NCI-H510A (cell line): ENCODE results near the gene CUL7.
"Not testable (repeated sequence)": the region's sequence is repeated elsewhere in the genome, so short reads cannot be mapped to it uniquely, and the experiment has no call there.

ENCODE experiments used
- DNase-seq: peaks from one replicate; lab custom pipeline; 2025; lab: John Stamatoyannopoulos, UW

Gene CUL7

DNA sequence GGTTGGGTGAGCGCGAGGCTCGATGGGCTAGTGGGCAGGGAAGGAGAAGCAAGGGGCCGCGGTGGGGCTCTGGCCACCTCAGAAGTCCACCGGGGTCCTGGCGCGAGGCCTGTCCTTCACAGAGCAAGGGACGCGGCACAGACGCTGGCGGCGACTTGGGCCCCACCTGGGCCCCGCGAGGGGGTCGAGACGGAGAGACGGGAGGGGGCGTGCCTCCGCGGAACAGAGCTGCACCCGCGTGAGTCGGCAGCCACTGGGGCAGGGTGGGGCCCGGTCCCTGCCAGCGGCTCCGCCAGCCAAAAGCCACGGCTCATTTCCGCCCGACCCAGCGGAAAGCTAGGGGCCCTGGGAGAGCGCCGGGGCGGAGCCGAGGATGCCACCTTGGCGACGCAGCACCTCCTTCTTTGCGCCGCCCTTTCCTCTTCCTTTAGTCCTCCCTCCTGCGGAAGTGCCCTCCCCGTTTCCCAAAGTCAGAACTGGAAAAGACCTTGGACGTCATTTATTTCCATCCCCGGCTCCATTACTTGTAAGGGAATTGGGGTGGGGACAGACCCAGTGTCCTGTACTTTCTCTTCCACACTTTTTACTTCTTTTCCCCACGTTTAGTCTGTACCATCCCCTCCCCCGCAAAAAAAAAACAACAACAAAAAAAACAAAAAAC is at the start of gene CUL7:
Gene CUL7, minus strand, starts transcription at position 307 of the 661 bp plus-strand sequence. CDS start 1,063 bp downstream, outside the sequence.
- DNase-seq = peak; percentile 98

DNA sequence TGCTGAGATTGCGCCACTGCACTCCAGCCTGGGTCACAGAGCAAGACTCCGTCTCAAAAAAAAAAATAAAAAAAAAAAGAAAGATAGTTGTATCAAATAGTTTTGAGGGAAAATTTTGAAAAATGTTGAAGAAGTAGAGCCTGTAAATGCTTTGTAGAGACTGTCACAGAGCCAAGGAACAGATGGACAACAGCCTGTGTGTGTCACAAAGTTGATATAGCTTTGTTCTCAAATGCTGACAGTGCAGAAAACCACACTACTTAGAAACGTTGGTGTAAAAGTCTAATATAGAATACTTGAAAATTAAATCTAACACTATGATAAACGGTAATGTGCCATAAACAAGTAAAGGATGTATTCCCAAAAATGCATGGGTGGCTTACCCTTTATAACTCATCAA is 47.8 kb upstream of the CUL7 start:
- DNase-seq = no peak

DNA sequence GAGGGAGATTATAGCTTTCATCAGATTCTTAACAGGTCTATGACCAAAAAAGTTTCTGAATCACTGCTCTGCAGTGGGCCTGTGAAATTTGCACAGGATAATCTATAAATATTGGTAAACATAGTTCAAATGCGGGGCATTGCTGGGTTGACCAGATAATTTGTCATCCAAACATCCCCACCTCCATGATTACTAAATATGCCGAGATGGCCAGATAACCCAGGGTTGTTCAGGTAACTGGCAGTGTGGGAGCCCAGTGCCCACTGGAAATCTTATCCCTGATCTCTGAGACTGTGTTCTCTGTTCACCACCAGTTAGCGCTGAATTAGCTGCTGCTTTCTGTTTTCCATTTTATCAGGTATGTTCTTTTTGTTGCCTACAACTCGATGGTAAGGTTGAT is 43.9 kb upstream of the CUL7 start:
- no peak for DNase-seq

DNA sequence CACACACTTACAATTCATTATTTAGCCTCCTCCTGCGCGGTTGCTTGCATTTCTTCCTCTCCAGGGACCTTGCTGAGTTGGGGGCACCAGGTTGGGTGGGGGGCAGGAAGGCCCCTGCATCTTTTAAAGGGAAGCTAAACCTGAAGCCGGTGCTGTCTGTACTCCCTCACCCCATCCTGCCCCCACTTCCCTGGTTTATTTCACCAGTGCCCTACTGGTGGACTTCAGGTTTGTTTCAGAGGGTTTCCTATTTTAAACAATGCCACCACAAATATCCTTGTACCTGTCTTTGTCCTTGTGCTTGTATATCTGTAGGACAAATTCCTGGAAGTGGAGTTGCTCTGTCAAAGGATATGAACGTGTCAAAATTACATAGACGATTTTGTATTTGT is 43.4 kb upstream of the CUL7 start:
- no peak for DNase-seq

DNA sequence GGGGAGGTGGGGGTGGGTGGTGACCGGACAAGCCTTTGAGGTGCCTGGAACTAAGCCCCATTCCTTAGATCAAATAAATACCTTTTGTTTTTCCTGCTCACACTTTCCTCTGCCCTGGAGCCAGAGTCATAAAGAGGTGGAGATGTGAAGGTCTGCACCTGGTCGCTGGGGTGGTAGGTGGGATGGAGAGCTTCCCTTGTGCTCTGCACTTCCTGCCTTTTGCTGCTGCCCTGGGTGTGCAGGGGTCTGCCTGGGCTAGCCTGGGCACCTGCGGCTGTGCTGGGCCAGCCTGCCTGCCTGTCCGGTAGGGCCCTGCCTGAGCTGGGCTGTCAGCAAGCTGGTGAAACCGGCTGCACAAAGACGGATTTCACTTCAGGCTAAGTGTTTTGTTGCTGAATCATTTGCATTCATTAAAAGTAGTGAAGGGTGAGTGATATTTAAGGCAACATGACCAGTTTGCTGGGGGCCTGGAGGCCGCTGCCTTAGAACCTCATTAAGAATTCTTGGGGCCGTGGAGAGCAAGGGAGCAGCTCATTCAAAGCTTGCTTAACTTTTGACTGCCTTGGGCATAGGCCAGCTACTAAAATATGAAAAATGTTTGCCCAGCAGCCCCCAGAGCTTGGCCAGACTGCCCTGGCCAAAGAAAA is 42.9 kb upstream of the CUL7 start:
- DNase-seq = peak; percentile 53

DNA sequence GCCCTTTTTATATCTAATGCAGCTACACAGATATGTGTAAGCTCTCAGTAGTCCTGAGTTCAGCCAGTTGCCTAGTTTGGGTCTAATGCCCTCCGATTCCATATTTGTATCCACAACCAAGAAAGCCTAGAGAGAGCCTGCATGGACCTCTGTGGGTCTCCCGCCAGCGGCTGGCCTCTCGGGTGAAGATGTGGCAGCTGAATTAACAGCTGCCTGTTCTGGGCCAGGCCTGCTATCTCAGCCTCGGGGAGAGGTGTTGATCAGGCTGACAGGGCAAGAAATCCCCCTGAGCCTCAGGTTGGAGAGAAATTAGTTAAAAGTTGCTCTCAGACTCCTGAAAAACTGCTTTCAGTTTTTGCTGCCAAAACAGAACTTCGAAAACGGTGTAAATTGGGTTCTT is 42.3 kb upstream of the CUL7 start:
- DNase-seq = no peak

DNA sequence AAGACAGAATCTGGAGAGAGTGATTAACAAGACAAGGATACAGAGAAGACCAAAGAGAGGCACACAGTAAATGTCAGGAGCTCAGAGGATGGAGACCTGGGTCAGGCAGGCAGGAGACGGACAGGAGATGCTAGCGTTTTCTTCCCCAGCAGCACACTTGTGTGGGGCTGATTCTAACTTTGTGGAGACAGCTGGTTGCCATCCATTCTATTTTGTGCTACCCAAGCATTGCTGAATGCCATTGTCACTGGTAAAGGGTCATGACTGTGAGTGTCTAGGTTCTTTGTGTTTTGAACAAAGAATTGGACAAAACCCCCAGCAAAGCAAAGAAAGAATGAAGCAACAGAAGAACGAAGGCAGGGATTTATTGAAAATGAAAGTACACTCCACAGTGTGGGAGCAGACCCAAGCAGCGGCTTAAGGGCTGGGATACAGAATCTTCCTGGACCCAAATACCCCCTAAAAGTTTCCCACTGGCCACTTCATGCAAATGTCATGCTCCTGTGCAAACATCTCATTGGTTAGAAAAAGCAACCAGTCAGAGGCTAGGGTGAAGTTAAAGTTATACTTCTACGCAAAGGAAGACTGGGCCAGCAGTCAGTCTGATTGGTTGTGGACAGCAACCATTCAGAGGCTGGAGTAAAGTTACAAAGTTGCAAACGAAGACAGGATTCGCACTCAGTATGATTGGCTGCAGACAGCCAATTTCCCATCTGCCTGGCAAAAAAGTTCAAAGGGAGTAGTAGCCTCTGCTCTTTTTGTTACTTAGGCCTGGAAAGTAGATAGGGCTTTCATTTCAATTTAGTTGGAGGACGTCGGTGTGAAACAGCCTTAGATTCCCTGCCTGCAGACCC is 40.0 kb upstream of the CUL7 start:
- DNase-seq = no peak

DNA sequence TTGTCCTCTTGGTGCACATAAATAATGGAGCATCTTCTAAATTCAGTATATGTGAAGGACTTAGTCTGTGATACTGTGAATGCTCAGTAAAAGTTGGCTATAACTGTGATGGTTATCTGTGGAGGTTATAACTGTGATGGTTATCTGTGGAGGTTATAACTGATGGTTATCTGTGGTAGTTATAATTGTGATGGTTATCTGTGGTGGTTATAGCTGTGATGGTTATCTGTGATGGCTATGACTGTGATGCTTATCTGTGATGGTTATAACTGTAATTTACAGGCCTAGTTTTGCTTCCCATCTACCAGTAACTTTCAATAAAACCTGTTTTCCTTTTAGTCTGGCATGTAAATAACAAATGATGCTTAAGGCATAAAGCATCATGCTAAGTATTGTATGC is 39.0 kb upstream of the CUL7 start:
- DNase-seq = no peak

DNA sequence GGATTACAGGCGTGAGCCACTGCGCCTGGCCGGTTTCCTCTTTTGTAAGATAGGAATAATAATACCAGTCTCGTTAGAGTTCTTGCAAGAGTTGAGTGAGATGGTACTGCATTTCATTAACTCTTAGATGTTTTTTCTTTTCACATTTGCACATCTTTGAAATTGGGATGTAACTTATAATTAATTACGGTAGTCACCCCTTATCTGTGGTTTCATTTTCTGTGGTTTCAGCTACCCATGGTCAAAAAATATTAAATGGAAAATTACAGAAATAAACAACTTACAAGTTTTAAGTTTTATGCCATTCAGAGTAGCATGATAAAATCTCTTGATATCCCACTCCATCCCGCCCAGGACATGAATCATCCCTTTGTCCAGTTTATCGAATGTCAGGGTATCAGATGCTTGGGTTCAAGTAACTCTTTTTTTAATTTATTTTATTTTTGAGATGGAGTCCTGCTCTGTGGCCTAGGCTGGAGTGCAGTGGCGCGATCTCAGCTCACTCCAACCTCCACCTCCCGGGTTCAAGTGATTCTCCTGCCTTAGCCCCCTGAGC is 37.9 kb upstream of the CUL7 start:
- DNase-seq = no peak

DNA sequence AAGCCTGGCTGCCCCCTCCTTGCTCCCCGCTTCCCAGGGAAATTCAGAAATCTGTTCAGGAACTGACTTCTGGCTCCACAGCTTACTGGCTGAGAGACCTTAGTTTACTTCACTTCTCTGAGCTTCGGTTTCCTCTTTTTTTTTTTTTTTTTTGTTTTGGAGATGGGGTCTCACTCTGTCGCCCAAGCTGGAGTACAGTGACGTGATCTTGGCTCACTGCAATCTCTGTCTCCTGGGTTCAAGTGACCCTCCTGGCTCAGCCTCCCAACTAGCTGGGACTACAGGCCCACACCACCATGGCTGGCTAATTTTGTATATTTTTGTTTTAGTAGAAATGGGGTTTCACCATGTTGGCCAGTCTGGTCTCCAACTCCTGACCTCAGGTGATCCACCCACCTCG is 37.4 kb upstream of the CUL7 start:
- no peak for DNase-seq

DNA sequence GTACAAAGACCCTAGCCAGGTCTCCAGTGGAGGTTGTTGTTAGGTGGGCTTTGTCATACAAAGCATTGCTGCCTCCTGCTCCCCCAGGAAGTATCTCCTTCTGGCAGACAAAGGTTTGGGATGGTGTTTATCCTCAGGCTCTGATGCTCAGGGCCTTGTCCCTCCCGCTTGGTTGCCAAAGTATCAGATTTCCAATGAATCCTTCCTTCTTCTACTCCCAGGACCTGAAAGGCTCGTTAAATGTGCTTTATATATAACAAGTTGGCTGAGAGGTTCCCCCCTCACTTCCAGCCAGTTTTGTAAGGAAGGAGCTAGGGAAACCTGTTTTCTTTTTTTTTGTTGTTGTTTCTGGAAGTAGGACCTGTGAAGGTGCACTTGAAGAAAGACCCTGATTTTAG is 36.9 kb upstream of the CUL7 start:
- DNase-seq = no peak

DNA sequence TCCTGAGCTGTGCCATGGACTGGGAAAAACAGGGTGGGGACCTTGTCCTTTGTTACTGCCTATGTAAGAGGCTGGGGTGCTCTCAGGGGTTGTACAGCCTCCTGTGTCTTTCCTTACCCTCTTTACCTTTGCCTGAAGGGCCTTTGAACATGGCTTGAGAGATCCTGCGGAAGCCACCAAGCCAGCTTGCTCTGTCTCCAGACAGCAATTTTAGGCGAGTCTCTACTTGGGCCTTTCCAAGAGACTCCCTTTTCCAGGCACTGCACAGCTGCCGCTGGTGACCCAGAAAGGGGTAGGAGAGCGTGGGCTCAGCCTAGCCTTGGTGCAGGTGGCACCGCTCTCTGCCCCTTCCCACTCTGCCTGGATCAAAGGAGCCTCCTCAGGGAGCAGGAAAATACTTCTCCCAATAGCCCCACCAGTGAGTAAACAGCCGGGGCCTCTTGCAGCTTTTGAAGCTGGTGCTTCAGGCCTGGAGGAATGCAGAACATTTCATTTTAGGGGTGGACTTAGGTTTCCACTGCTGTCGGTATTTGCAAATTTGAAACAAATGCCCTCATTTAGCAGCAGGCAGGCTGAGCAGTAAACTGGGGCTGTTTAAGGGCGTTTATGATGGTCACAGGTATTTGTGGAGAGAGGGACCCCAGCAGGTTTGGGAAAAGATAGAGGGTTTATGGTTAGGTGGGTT is 36.4 kb upstream of the CUL7 start:
- no peak for DNase-seq

DNA sequence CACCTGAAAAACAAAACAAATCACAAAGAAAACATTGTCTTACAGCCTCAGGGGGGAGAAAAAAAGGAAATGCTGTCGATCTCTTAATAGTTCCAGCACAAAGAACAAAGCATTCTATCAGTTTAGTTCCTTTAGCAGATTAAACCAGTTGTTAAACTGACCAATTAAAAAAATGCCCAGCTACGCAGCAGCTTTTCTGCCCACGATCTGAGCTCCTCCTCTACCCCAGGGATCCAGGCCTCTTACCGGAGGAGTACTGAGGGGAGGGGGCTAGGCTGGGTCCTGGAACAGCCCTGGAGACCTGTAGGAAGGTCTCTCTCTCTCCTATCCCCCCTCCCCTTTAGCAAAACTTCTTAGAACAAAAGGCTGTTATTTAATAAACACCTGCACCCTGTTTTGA is 35.8 kb upstream of the CUL7 start:
- no peak for DNase-seq

DNA sequence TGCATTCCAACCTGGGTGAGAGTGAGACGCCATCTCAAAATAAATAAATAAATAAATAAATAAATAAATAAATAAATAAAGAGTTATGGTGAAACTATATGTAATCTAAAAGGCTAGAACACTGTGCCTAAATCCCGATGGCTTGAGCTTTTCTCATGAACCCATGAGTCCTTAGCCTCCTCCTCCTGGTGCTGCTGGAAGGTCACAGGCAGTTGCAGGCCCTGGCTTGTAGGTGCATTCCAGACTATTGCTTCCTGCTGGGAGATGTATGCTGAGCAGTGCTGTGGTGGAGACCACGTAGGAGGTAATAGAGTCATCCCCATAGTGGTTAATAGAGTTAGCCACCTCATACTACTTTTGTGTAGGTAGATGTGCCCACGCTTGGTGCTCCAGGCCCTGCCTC is 35.0 kb upstream of the CUL7 start:
- no peak for DNase-seq

DNA sequence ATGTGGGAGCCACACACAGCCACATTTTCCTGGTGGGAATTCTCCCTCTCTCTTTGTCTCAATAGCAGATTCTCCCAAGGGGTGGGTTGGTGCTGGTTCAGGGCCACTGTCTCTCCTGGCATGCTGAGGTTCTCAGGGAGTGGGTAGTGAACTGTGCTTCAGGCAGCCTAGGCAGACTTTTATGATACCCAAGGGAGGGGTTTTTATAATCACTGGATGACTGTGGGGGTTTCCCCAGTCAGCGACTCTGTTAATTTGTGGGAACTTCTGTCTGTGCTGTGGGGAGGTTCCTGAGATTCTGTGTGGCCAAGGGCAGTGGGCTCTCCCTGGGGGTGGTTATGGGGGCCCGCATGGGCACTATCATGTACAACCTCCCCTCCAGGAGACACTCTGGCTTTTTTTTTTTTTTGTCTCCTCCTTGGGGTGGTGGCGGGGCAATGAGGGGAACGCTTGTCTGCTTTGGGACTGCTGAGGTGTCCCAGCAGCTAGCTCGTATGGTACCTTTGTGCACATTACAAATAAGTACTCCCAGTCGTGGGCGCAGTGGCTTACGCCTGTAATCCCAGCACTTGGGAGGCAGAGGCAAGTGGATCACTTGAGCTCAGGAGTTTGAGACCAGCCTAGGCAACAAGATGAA is 32.5 kb upstream of the CUL7 start:
- no peak for DNase-seq

DNA sequence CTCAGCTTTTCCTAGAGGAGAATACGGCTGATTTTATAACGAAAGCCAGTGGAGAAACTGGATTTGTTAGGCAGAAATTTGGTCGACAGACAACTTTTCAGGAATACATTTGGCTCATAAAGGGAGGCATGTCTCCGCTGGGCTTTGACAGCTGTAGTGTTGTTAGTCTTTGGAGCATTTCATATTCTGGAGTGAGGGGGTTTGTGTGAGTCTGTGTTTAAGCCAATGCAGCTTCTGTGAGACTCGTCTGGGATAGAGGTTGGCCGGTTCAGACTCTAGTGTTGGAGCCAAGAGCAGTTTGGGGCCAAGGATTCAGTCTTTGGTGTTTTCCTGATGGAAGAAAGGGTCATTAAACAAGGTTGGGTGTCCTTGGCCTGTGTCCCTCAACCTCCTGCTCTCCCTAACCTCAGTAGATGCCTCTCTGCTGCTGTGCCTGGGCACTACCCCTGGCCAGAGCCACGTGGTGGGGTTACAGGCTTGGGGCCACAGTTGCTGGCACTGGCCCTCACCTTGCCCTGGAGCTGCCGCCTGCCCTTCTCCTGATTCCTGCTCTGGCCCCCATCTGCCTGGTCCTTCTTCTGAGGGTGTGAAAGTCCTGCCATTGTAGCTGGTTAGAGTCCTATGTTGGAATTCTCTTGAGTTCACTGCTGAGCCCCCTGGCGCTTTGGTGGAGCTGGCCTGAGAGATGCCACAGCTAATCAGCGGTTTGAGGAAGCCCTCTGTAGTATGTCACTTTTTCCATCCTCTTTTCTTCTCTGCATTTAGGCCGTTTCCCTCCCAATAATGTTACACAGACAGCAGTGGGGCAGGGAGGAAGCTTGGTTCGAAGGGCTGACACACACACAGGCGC is 29.4 kb upstream of the CUL7 start:
- no peak for DNase-seq

DNA sequence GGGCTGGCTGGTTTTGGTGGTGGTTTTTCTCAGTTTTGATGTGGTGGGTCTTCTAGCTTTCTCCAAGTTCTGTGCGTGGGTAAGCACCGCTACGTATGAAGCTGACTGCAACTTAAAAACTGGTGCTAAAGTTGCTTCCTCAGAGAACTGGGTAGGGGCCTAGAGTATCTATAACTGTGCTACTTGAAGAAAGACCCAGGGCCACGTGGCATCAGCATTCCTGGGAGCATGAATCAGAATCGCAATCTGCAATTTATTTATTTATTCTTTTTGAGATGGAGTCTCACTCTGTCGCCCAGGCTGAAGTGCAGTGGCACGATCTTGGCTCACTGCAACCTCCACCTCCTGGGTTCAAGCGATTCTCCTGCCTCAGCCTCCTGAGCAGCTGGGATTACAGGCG is 28.3 kb upstream of the CUL7 start:
- DNase-seq = not testable (repeated sequence)

DNA sequence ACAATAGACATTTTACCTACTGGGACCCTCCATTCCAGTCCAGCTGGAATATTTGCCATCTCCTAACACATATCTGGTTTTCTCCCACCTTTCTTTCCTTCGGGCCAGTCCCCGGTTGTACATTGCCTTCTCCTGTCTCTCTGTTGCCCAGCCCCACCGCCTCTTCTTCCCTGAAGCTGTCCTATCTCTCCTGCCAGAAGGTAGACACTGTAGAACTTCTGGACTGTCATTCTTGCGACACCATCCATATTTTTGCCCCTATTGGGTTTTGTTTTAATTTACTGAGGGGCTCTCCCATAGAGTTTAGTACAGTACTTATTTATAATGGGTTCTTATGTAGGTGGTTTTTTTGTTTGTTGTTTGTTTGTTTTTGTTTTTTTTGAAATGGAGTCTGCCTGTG is 27.4 kb upstream of the CUL7 start:
- DNase-seq = no peak

DNA sequence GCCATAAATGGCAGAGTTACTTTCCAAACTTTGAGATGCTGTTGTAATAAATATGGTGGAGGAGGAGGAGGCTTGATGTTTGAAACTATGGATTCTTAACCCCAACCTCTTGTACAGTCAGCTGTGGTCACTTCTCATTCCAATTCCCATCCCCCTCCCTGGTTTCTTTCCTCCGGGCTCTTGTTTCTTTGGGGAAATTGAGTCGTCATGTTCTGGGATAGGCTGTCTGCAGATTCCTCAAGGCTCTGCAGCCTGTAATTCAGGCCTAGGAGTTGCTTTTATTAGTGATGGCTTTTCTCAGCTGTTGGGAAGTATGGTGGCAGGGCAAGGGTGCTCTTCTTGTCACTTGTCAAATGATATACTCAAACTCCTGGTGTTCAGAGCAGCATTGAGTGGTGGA is 25.0 kb upstream of the CUL7 start:
- no peak for DNase-seq

DNA sequence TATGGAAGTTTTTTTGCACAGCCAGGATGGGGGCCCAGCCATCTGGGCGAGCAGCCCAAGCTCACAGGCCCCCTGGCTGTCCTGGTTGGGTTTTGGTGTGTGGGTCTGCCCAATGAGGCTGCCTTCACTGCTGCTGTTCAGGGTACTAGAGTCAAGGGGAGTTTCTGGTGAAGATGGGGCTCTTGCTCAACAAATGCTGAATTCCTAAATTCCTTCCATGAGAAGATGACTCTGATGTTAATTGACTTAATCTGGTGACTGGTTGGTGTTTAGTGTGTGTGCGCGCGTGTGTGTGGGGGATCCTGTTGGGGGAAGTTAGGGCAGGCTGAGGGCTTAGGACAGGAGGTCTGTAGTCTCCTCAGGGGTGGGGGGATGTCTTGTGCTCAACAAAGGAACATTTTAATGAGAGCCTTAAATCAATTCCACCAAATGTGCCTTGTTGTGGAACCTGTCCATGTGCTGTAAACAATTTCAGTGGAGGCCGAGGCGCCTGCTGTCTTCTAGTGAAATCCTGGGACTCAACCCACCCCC is 24.4 kb upstream of the CUL7 start:
- no peak for DNase-seq
